HG02852 (cell line): Measurements from ENCODE around the gene LIPG.
"Not testable (repeated sequence)": the region's sequence is repeated elsewhere in the genome, so short reads cannot be mapped to it uniquely, and the experiment has no call there.

Source experiments
- ATAC-seq: cut with Tn5 transposase; IDR thresholded peaks from one replicate; pipeline ENCODE4 v1.9.1; 2021; ENCODE audit warnings: mild to moderate bottlenecking, moderate library complexity; ENCODE audit not compliant: unreplicated experiment

Gene LIPG

GRCh38 chr18:49546278-49546677, 15.6 kb upstream of the LIPG start:
- no peak for ATAC-seq

GRCh38 chr18:49546719-49547273, 15.1 kb upstream of the LIPG start:
- ATAC-seq, result no peak

GRCh38 chr18:49547701-49548100, 14.2 kb upstream of the LIPG start:
- ATAC-seq, result no peak

GRCh38 chr18:49548229-49548636, 13.6 kb upstream of the LIPG start:
- ATAC-seq, result no peak

GRCh38 chr18:49550621-49551339, 11.1 kb upstream of the LIPG start:
- no peak for ATAC-seq

GRCh38 chr18:49553003-49553402, 8.9 kb upstream of the LIPG start:
- no peak for ATAC-seq

- ATAC-seq, result no peak
These were observed 6.2 kb upstream of the LIPG start for GRCh38 chr18:49555641-49556040.

GRCh38 chr18:49558356-49558755, 3.5 kb upstream of the LIPG start:
- ATAC-seq, result no peak

- not testable (repeated sequence) for ATAC-seq
These were observed 2.4 kb upstream of the LIPG start for GRCh38 chr18:49559326-49559931.

GRCh38 chr18:49560277-49560623, 1.6 kb upstream of the LIPG start:
- ATAC-seq, result no peak

GRCh38 chr18:49560624-49561288, 1.1 kb upstream of the LIPG start:
- ATAC-seq, result no peak

GRCh38 chr18:49562481-49563129, 748 bp downstream of the LIPG start:
- no peak for ATAC-seq

GRCh38 chr18:49563130-49563540, 1.3 kb downstream of the LIPG start:
- ATAC-seq, result no peak

- no peak for ATAC-seq
These were observed 2.1 kb downstream of the LIPG start for GRCh38 chr18:49563701-49564517.

GRCh38 chr18:49564518-49564834, 2.6 kb downstream of the LIPG start:
- no peak for ATAC-seq

GRCh38 chr18:49565101-49565500, 3.2 kb downstream of the LIPG start:
- no peak for ATAC-seq

- no peak for ATAC-seq
These were observed 3.8 kb downstream of the LIPG start for GRCh38 chr18:49565612-49566011.

- ATAC-seq, result no peak
These were observed 4.4 kb downstream of the LIPG start for GRCh38 chr18:49566217-49566770.

- ATAC-seq, result no peak
These were observed 5.1 kb downstream of the LIPG start for GRCh38 chr18:49566985-49567384.

GRCh38 chr18:49569724-49570123, 7.9 kb downstream of the LIPG start:
- no peak for ATAC-seq
